Activated CD8-positive, alpha-beta T cell treated with anti-CD3 and anti-CD28 coated beads for 36 hours (primary cell): Measurements from ENCODE around the gene HAT1. TPM values are rescaled to one million over a fixed set of nuclear protein-coding genes. Genes with fewer than 3 reads are reported as not detected.

Source experiments
- ATAC-seq: fragments of 200-7000 bp; cut with Tn5 transposase; one replicate; pipeline ENCODE4 v1.10.0; 2021; ENCODE audit warnings: mild to moderate bottlenecking, moderate library complexity
- CTCF ChIA-PET: fragments of 350-600 bp; sonication (Branson Sonifier 250); formaldehyde crosslinking; loops from one replicate; lab custom pipeline; 2021; ENCODE audit warnings: antibody characterized with exemption; lab: Charles Lee
- POLR2A ChIA-PET: fragments of 350-600 bp; sonication (Branson Sonifier 250); formaldehyde crosslinking; loops from one replicate; lab custom pipeline; 2021; ENCODE audit warnings: antibody characterized with exemption; lab: Charles Lee
- DNase-seq: peaks from one replicate; pipeline ENCODE4 v3.0.0-alpha.2; 2020
- H3K27ac Mint-ChIP-seq: one replicate; pipeline ENCODE4 v1.8.0; 2021; ENCODE audit warnings: mild to moderate bottlenecking, mixed read lengths
- H3K27me3 Mint-ChIP-seq: one replicate; pipeline ENCODE4 v1.8.0; 2021; ENCODE audit warnings: mixed read lengths
- H3K36me3 Mint-ChIP-seq: one replicate; pipeline ENCODE4 v1.8.0; 2021; ENCODE audit warnings: low read depth, mixed read lengths
- H3K4me1 Mint-ChIP-seq: one replicate; pipeline ENCODE4 v1.8.0; 2021; ENCODE audit warnings: low read depth, mixed read lengths
- H3K4me3 Mint-ChIP-seq: one replicate; pipeline ENCODE4 v1.8.0; 2021; ENCODE audit warnings: mild to moderate bottlenecking, moderate library complexity, mixed read lengths
- H3K9me3 Mint-ChIP-seq: one replicate; pipeline ENCODE4 v1.8.0; 2021; ENCODE audit warnings: mixed read lengths
- CTCF ChIP-seq: fragments of 200-600 bp; IDR thresholded peaks from one replicate; pipeline ENCODE4 v1.8.0; 2022; ENCODE audit warnings: antibody characterized with exemption, mild to moderate bottlenecking
- intact Hi-C: fragments of 100-400 bp; cut with micrococcal nuclease; formaldehyde crosslinking; loops from one replicate; pipeline ENCODE4 v1.10.0; 2022
- total RNA-seq, 2 experiments: library from RNA; stranded (reverse); gene quantifications; one replicate each; pipeline ENCODE4 v1.2.3, GENCODE V29; 2021

The HAT1 gene
- total RNA-seq, 2 experiments from 2014 or later: 75.2 to 79.4 TPM

- Mint-ChIP-seq H3K27me3 (no peaks in the 10 kb centered on the region), H3K9me3 (no peaks in the 10 kb centered on the region), H3K27ac (no peak overlapping the region), H3K4me1 (peaks cover 35% of the 10 kb centered on the region), H3K4me3 (no peak overlapping the region), H3K36me3 (peaks cover 30% of the 10 kb centered on the region)
- intact Hi-C loops: no loop called here
- DNase-seq (no peak), ATAC-seq (no peak)
- ChIA-PET POLR2A (no interaction called here), CTCF (no interaction called here)
- no peak for TF ChIP-seq CTCF
Observed at GRCh38 chr2:171889808-171890207, 32.5 kb upstream of the HAT1 start.

- H3K9me3 Mint-ChIP-seq: no peaks in the 10 kb centered on the region
- POLR2A ChIA-PET: interaction anchor here (0.9 to 4.1 kb wide), 5 partner anchors 12 to 190 kb away, joined by 3 to 20 read pairs (median 3); partner anchors contain the start of genes HAT1 and METAP1D
- peaks cover 28% of the 10 kb centered on the region for H3K36me3 Mint-ChIP-seq
- DNase-seq (no peak), ATAC-seq (peak; percentile 47)
- intact Hi-C loops: no loop called here
- H3K27me3 Mint-ChIP-seq: peaks cover 3% of the 10 kb centered on the region
- no peak for TF ChIP-seq CTCF
- H3K4me1 Mint-ChIP-seq: peaks cover 35% of the 10 kb centered on the region
- peak overlapping the region; percentile 99 for H3K4me3 Mint-ChIP-seq
- H3K27ac Mint-ChIP-seq: peak overlapping the region; percentile 93
- CTCF ChIA-PET: interaction anchor here (1.3 kb wide), 1 partner anchor 71 kb away, joined by 5 read pairs; no protein-coding TSS in a partner anchor
Observed at GRCh38 chr2:171893196-171893823, 29.0 kb upstream of the HAT1 start.

DNA sequence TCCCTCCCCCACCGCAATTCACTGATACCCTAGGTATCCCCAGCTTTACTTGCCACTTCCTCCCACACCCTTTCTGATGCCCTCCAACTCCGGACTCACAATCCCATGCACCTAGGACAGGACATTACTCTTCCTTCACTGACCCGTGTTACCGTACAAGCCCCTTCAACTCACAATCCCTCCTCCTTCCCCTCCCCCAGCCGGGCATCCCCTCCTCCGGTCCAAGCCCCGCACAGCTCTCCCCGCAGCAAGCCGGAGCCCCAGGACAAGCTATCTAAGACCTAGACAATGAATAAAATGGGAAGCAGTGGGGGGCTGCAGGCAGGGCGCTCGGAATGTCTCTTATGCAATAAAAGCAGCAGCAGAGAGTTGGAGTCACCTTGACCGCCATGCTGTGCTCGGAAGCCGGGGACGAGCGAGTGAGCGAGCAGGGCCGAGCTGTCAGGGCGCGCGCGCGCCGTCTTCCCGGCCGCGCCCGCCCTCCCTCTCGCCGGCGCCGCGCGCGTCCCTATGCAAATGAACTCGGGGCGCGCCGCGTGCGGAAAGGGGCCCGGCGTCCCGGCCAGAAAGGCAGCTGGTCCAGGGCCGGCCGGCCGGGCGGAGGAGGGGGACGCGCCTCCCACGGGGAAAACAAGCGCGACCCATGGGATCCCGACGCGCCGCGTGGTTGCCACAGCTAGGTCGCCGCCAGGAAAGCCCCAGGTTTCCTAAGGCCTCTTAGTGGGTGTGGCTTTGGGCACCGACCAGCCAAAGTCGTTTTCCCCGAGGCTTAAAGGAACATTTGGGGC, 28.2 kb upstream of the HAT1 start, which contains the start of gene SLC25A12:
SLC25A12 (minus strand) TSS at position 421 of the 788 bp plus-strand sequence; CDS start at position 391, 30 bp downstream.
- ChIA-PET CTCF (interaction anchor here (1.3 kb wide), 1 partner anchor 70 kb away, joined by 5 read pairs; no protein-coding TSS in a partner anchor), POLR2A (interaction anchor here (0.8 to 4.1 kb wide), 6 partner anchors 13 to 460 kb away, joined by 3 to 20 read pairs (median 3); partner anchors contain the start of genes HAT1, METAP1D and METTL8)
- Mint-ChIP-seq H3K9me3 (peaks cover 2% of the 10 kb centered on the region), H3K27me3 (peaks cover 3% of the 10 kb centered on the region), H3K36me3 (peaks cover 27% of the 10 kb centered on the region), H3K27ac (peak within 1 kb of the TSS; percentile 93), H3K4me1 (peaks cover 34% of the 10 kb centered on the region), H3K4me3 (peak within 1 kb of the TSS; percentile 99)
- TF ChIP-seq CTCF: no peak
- ATAC-seq (peak; percentile 96), DNase-seq (peak; percentile 80)
- intact Hi-C loops: no loop called here

DNA sequence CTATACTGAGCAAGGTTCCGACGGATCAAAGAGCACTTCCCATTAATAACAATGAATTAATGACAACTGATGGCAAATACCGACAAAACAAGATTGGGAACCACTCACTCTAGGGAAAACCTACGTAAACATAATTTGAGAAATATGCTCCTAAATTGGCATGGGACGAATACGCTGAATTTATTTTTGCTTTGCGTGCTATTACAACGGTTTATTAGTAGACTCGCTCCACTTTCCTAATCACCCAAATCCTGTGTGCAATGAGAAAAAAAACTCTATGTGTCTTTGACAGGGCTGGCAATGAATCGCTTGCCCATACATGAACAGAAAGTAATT, 27.7 kb upstream of the HAT1 start:
- no peak for TF ChIP-seq CTCF
- H3K4me1 Mint-ChIP-seq: peaks cover 30% of the 10 kb centered on the region
- CTCF ChIA-PET: no interaction called here

More for the DNA sequence above, 27.7 kb upstream of the HAT1 start:
- ATAC-seq (no peak), DNase-seq (no peak)
- POLR2A ChIA-PET: interaction anchor here (0.8 to 4.1 kb wide), 4 partner anchors 13 to 461 kb away, joined by 3 to 20 read pairs (median 7); partner anchors contain the start of genes HAT1 and METTL8
- peak overlapping the region; percentile 73 for H3K27ac Mint-ChIP-seq
- H3K27me3 Mint-ChIP-seq: peaks cover 3% of the 10 kb centered on the region
- peaks cover 2% of the 10 kb centered on the region for H3K9me3 Mint-ChIP-seq
- H3K4me3 Mint-ChIP-seq: peak overlapping the region; percentile 99
- H3K36me3 Mint-ChIP-seq: peaks cover 23% of the 10 kb centered on the region
- intact Hi-C loops: no loop called here
